LHCN-M2 (cell line): ENCODE results near the gene PDE4B. TPM values are rescaled to one million over a fixed set of nuclear protein-coding genes. Genes with fewer than 3 reads are reported as not detected.

ENCODE experiments used
- DNase-seq: peaks from one replicate; pipeline ENCODE4 v3.0.0-alpha.2; 2012; ENCODE audit warnings: low read depth
- total RNA-seq: library from RNA; depleted of rRNA; stranded (reverse); fragments of >200 nt; gene quantifications from 2 replicates; pipeline ENCODE4 v1.2.3, GENCODE V29; 2014

PDE4B gene
- total RNA-seq, 1 experiment from 2014 or later, result 6.8 TPM

- no peak for DNase-seq
These were observed 384.1 kb downstream of the PDE4B start for GRCh38 chr1:66176832-66177231.

GRCh38 chr1:66177510-66177909 lies 384.8 kb downstream of the PDE4B start:
- DNase-seq, result no peak

- DNase-seq, result no peak
These were observed 389.3 kb downstream of the PDE4B start for GRCh38 chr1:66182026-66182425.

- peak; percentile 97 for DNase-seq
These were observed 390.0 kb downstream of the PDE4B start for GRCh38 chr1:66182551-66183178.

GRCh38 chr1:66183400-66183799 lies 390.7 kb downstream of the PDE4B start:
- DNase-seq, result no peak

GRCh38 chr1:66197120-66197519 lies 404.4 kb downstream of the PDE4B start:
- DNase-seq, result no peak

- DNase-seq, result no peak
These were observed 405.1 kb downstream of the PDE4B start for GRCh38 chr1:66197785-66198184.

- DNase-seq, result no peak
These were observed 414.0 kb downstream of the PDE4B start for GRCh38 chr1:66206563-66207144.

- DNase-seq, result peak; percentile 73
These were observed 414.8 kb downstream of the PDE4B start for GRCh38 chr1:66207484-66207883.

- no peak for DNase-seq
These were observed 415.9 kb downstream of the PDE4B start for GRCh38 chr1:66208632-66209031.

GRCh38 chr1:66210635-66211244 lies 418.0 kb downstream of the PDE4B start:
- DNase-seq, result no peak

- DNase-seq, result no peak
These were observed 418.8 kb downstream of the PDE4B start for GRCh38 chr1:66211521-66211920.

GRCh38 chr1:66213491-66213890 lies 420.8 kb downstream of the PDE4B start:
- DNase-seq, result no peak

GRCh38 chr1:66214901-66215300 lies 422.2 kb downstream of the PDE4B start:
- no peak for DNase-seq

GRCh38 chr1:66217021-66217420 lies 424.3 kb downstream of the PDE4B start:
- peak; percentile 89 for DNase-seq

GRCh38 chr1:66217561-66217960 lies 424.9 kb downstream of the PDE4B start:
- no peak for DNase-seq

- no peak for DNase-seq
These were observed 427.8 kb downstream of the PDE4B start for GRCh38 chr1:66220477-66220876.

GRCh38 chr1:66223681-66224080 lies 431.0 kb downstream of the PDE4B start:
- no peak for DNase-seq

GRCh38 chr1:66226985-66227384 lies 434.3 kb downstream of the PDE4B start:
- no peak for DNase-seq

GRCh38 chr1:66227966-66228365 lies 435.3 kb downstream of the PDE4B start:
- DNase-seq, result no peak

GRCh38 chr1:66231217-66231616 lies 438.5 kb downstream of the PDE4B start:
- DNase-seq, result peak; percentile 82

- DNase-seq, result no peak
These were observed 439.2 kb downstream of the PDE4B start for GRCh38 chr1:66231681-66232463.
